Endothelial cell of umbilical vein (primary cell): ENCODE measurements around the gene OR7D2. TPM values are rescaled to one million over a fixed set of nuclear protein-coding genes. Genes with fewer than 3 reads are reported as not detected.

Experiments
- BruUV-seq: library from RNA; stranded (reverse); fragments of 400-500 nt; replicated peaks from 2 replicates; lab custom pipeline; 2021; lab: Mats Ljungman, UMichigan
- CTCF ChIA-PET: fragments of 300-600, 350-600 bp; sonication (Branson Sonifier 250); formaldehyde crosslinking; loops from one replicate; lab custom pipeline; 2021; ENCODE audit warnings: antibody characterized with exemption, inconsistent platforms; lab: Charles Lee
- POLR2A ChIA-PET: fragments of 300-600, 350-600 bp; sonication (Branson Sonifier 250); formaldehyde crosslinking; loops from one replicate; lab custom pipeline; 2021; ENCODE audit warnings: antibody characterized with exemption, inconsistent platforms; lab: Charles Lee
- DNase-seq: peaks from one replicate; pipeline ENCODE4 v3.0.0-alpha.2; 2011; ENCODE audit warnings: low read depth, low spot score
- FAIRE-seq: peaks from 2 replicates; lab custom pipeline; 2011; peaks lifted over from hg19 to GRCh38; lab: Jason Lieb, UNC
- H2AFZ ChIP-seq: 2 replicates; pipeline ENCODE4 v1.6.0; 2012; ENCODE audit warnings: low read depth, low read length, control low read depth, inconsistent platforms
- H3K27ac ChIP-seq: 2 replicates; pipeline ENCODE4 v1.5.1; 2011; ENCODE audit warnings: low read depth, mild to moderate bottlenecking, control low read depth, low read length, moderate library complexity; ENCODE audit not compliant: insufficient read depth
- H3K27me3 ChIP-seq, 2 experiments: 2 replicates each; pipeline versions ENCODE4 v1.6.0 to v1.6.1; 2011; ENCODE audit warnings: low read length in 2 of 2, mixed read lengths in 1 of 2; ENCODE audit not compliant: control insufficient read depth in 2 of 2, insufficient read depth in 2 of 2
- H3K36me3 ChIP-seq, 2 experiments: 2 replicates in 1 of 2; 3 replicates in 1 of 2; pipeline ENCODE4 v1.5.1; 2011; ENCODE audit warnings: low read length in 2 of 2, mild to moderate bottlenecking in 1 of 2, moderate library complexity in 1 of 2; ENCODE audit not compliant: control insufficient read depth in 2 of 2, insufficient read depth in 2 of 2; ENCODE audit errors: extremely low read depth in 1 of 2
- H3K4me1 ChIP-seq: 3 replicates; pipeline ENCODE4 v1.5.1; 2011; ENCODE audit warnings: mild to moderate bottlenecking, low read length; ENCODE audit not compliant: control insufficient read depth, insufficient read depth; ENCODE audit errors: extremely low read depth
- H3K4me2 ChIP-seq: 2 replicates; pipeline ENCODE4 v1.6.1; 2011; ENCODE audit warnings: low read length, control low read depth, mixed read lengths; ENCODE audit not compliant: insufficient read depth
- H3K4me3 ChIP-seq, 3 experiments: fragments of 200-600 bp in 1 of 3; sonication (generic), shearing (Covaris generic) in 1 of 3; replicated peaks in 1 of 3; 2 replicates each; pipeline ENCODE4 v1.5.1; 2011 to 2016; ENCODE audit warnings: control low read depth in 3 of 3, low read length in 3 of 3, mild to moderate bottlenecking in 2 of 3, inconsistent platforms in 1 of 3, low read depth in 1 of 3, moderate library complexity in 1 of 3; ENCODE audit not compliant: insufficient read depth in 1 of 3
- H3K79me2 ChIP-seq: 2 replicates; pipeline ENCODE4 v1.6.0; 2012; ENCODE audit warnings: low read length, inconsistent platforms; ENCODE audit not compliant: control insufficient read depth, insufficient read depth
- H3K9ac ChIP-seq: replicated peaks from 2 replicates; pipeline ENCODE3; 2011; ENCODE audit warnings: low read length, control low read depth; ENCODE audit not compliant: insufficient read depth; ENCODE audit errors: extremely low read depth
- H3K9me1 ChIP-seq: replicated peaks from 3 replicates; pipeline ENCODE4 v1.6.0; 2011; ENCODE audit warnings: mild to moderate bottlenecking, low read length; ENCODE audit not compliant: control insufficient read depth, insufficient read depth; ENCODE audit errors: extremely low read depth
- H3K9me3 ChIP-seq: replicated peaks from 2 replicates; pipeline ENCODE4 v1.5.1; 2012; ENCODE audit warnings: low read length, inconsistent platforms; ENCODE audit not compliant: control insufficient read depth, insufficient read depth
- H4K20me1 ChIP-seq: replicated peaks from 2 replicates; pipeline ENCODE3; 2011; ENCODE audit warnings: mild to moderate bottlenecking, low read length; ENCODE audit not compliant: control insufficient read depth, insufficient read depth; ENCODE audit errors: extremely low read depth
- EZH2 ChIP-seq: IDR thresholded peaks from 2 replicates; pipeline ENCODE4 v1.6.1; 2012; ENCODE audit warnings: borderline replicate concordance, low read depth, mild to moderate bottlenecking, moderate library complexity, low read length, inconsistent platforms; ENCODE audit not compliant: severe bottlenecking
- FOS ChIP-seq: IDR thresholded peaks from 2 replicates; pipeline ENCODE4 v1.6.1; 2011; ENCODE audit warnings: mild to moderate bottlenecking, low read length, moderate library complexity, borderline replicate concordance; ENCODE audit not compliant: insufficient read depth
- GATA2 ChIP-seq: IDR thresholded peaks from 2 replicates; pipeline ENCODE4 v1.7.0; 2011; ENCODE audit warnings: low read depth, mild to moderate bottlenecking, moderate library complexity, mixed read lengths, low read length; ENCODE audit not compliant: insufficient read length, insufficient read depth
- JUN ChIP-seq: IDR thresholded peaks from 2 replicates; pipeline ENCODE4 v1.6.1; 2011; ENCODE audit warnings: borderline replicate concordance, low read depth; ENCODE audit not compliant: insufficient read length, insufficient read depth
- MYC ChIP-seq: IDR thresholded peaks from one replicate; pipeline ENCODE4 v1.6.1; 2011; ENCODE audit warnings: mild to moderate bottlenecking, low read depth, low read length
- POLR2A ChIP-seq: IDR thresholded peaks from 2 replicates; pipeline ENCODE4 v1.6.1; 2012; ENCODE audit warnings: low read depth, mild to moderate bottlenecking, control low read depth, low read length
- POLR2AphosphoS5 ChIP-seq: IDR thresholded peaks from 2 replicates; pipeline ENCODE4 v1.6.1; 2012; ENCODE audit warnings: low read depth, mild to moderate bottlenecking, control low read depth, low read length, moderate library complexity; ENCODE audit not compliant: insufficient read depth
- dilution Hi-C: fragments of 300-500 bp; cut with MboI; formaldehyde crosslinking; loops from one replicate; pipeline ENCODE4 v1.15.0; 2019; ENCODE audit warnings: low sequenced_read_pairs; ENCODE audit not compliant: extremely low pct_ligation_motif_present
- intact Hi-C: fragments of 100-400 bp; cut with micrococcal nuclease; formaldehyde crosslinking; loops from one replicate; pipeline ENCODE4 v1.10.0; 2022
- polyA plus RNA-seq, 4 experiments: library from polyadenylated mRNA; depleted of rRNA in 3 of 4; stranded (reverse) in 3 of 4; unstranded in 1 of 4; fragments of >200 nt; gene quantifications; 2 replicates each; pipeline versions ENCODE4 v1.2.1 to v1.2.3, GENCODE V29; 2011 to 2012; ENCODE audit warnings: missing spikeins in 1 of 4
- total RNA-seq: library from RNA; stranded (reverse); gene quantifications from 2 replicates; pipeline ENCODE4 v1.2.3, GENCODE V29; 2021
- TF ChIP-seq, protein P1 (sequence below), 2 donors: IDR thresholded peaks; 1 replicate in 1 of 2; 2 replicates in 1 of 2; pipeline ENCODE4 v1.5.1; 2011; ENCODE audit warnings: low read length in 2 of 2, mild to moderate bottlenecking in 2 of 2, moderate library complexity in 2 of 2, control low read depth in 1 of 2, inconsistent platforms in 1 of 2, low read depth in 1 of 2; ENCODE audit not compliant: insufficient read depth in 1 of 2; ENCODE audit errors: extremely low read depth in 1 of 2
- TF ChIP-seq, protein P2 (sequence below): IDR thresholded peaks from 2 replicates; pipeline ENCODE4 v1.6.1; 2011; ENCODE audit not compliant: insufficient read depth, insufficient read length

Gene OR7D2
- total and polyA plus RNA-seq, 2 donors (not counting 3 experiments of a cell fraction or from before 2014, with no cell fraction given), result not detected

DNA sequence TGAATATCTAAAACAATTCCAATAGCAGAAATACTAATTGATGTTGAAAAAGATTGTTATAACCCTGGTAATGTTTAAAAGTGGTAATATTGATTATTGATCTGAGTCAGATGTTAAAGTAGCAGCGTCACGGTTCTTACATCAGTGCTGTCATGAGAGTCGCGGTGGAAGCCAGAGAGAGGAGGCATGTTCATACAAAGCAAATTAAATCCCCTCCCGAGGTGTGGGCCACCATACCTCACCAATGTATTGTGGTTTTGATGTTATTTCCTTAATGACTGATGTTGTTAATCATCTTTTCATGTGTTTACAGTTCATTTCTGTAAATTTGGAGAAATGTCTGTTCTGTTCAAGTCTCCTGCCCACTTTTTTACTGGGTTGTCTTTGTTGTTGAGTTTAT is 27.4 kb upstream of the OR7D2 start:
- dilution Hi-C loops (no loop called here), intact Hi-C loops (no loop called here)
- no TSS peak for BruUV-seq
- H3K9me1 ChIP-seq, result no peaks in the 10 kb centered on the region
- H4K20me1 ChIP-seq, result no peaks in the 10 kb centered on the region
- ChIA-PET POLR2A (no interaction called here), CTCF (no interaction called here)
- H3K4me2 ChIP-seq, result no peak overlapping the region
- H2AFZ ChIP-seq, result no peak overlapping the region
- H3K79me2 ChIP-seq, result peaks cover 92% of the 10 kb centered on the region
- FAIRE-seq (no peak), DNase-seq (no peak)
- no peaks in the 10 kb centered on the region for H3K4me1 ChIP-seq
- H3K4me3 ChIP-seq, result no peak overlapping the region
- H3K36me3 ChIP-seq, result peaks cover 7 to 12% of the 10 kb centered on the region in 2 experiments
- no peaks in the 10 kb centered on the region for H3K27me3 ChIP-seq
- H3K9me3 ChIP-seq, result no peaks in the 10 kb centered on the region
- H3K9ac ChIP-seq, result no peak overlapping the region
- TF ChIP-seq, protein P1, sequence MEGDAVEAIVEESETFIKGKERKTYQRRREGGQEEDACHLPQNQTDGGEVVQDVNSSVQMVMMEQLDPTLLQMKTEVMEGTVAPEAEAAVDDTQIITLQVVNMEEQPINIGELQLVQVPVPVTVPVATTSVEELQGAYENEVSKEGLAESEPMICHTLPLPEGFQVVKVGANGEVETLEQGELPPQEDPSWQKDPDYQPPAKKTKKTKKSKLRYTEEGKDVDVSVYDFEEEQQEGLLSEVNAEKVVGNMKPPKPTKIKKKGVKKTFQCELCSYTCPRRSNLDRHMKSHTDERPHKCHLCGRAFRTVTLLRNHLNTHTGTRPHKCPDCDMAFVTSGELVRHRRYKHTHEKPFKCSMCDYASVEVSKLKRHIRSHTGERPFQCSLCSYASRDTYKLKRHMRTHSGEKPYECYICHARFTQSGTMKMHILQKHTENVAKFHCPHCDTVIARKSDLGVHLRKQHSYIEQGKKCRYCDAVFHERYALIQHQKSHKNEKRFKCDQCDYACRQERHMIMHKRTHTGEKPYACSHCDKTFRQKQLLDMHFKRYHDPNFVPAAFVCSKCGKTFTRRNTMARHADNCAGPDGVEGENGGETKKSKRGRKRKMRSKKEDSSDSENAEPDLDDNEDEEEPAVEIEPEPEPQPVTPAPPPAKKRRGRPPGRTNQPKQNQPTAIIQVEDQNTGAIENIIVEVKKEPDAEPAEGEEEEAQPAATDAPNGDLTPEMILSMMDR (IDR thresholded peaks at IDR 0.05; ENCODE audit: extremely low read depth in 1 of 2, insufficient read depth in 1 of 2, low read depth in 1 of 2, low read length in 2 of 2), result no peak
- no peak for TF ChIP-seq EZH2
- no peak for TF ChIP-seq MYC
- TF ChIP-seq, protein P2, sequence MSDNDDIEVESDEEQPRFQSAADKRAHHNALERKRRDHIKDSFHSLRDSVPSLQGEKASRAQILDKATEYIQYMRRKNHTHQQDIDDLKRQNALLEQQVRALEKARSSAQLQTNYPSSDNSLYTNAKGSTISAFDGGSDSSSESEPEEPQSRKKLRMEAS, result no peak
- no peak for TF ChIP-seq POLR2AphosphoS5
- TF ChIP-seq JUN, result no peak
- no peak for TF ChIP-seq FOS
- no peak for TF ChIP-seq GATA2
- TF ChIP-seq POLR2A, result no peak
- H3K27ac ChIP-seq, result no peak overlapping the region
